GM18951 (cell line): ENCODE measurements around the gene UBE2Q2.

Experiments
- POLR2A ChIP-seq: IDR thresholded peaks from 4 replicates; pipeline ENCODE4 v1.6.1; 2011; ENCODE audit warnings: mild to moderate bottlenecking; ENCODE audit not compliant: insufficient read length, insufficient read depth; ENCODE audit errors: extremely low read depth
- in situ Hi-C: fragments of 300-500 bp; cut with MboI; formaldehyde crosslinking; loops from one replicate; pipeline ENCODE4 v1.12.0; 2022; ENCODE audit warnings: low sequenced_read_pairs, mixed read lengths, inconsistent platforms; ENCODE audit not compliant: unreplicated experiment

Gene UBE2Q2

DNA sequence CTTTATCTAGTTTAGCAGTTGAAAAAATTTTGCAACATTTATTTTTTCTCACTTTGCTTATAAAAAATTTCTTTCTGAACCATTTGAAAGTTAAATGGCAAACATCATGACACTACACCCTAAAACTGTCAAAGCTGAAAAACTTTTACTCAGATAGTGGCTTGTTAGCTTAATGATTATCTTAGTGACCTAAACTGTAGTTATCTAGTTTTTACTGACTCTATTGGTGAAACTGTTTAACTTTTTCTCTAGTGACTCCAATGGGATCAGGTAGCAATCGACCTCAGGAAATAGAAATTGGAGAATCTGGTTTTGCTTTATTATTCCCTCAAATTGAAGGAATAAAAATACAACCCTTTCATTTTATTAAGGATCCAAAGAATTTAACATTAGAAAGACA is 73.7 kb downstream of the UBE2Q2 start:
- in situ Hi-C loops, result no loop called here
- TF ChIP-seq POLR2A, result no peak

DNA sequence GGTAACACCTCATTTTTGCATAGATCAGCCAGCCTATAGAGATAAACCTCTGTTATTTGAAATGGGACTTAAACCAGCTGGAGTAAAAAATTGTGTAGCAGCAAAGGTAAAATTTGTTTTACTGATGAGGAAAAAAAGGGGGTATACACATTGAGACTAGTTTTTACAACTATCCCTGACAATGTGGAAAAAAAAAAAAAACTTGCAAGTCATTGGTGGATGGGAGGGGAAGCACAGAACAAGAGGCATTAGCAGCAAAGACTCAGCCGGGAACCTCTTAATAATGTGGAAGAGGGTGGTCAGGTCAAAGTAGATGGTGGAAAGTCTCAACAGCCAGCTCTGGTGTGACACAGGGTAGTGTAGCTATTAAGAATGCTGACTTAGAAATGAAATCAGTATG is 74.9 kb downstream of the UBE2Q2 start:
- TF ChIP-seq POLR2A, result no peak
- in situ Hi-C loops, result no loop called here

DNA sequence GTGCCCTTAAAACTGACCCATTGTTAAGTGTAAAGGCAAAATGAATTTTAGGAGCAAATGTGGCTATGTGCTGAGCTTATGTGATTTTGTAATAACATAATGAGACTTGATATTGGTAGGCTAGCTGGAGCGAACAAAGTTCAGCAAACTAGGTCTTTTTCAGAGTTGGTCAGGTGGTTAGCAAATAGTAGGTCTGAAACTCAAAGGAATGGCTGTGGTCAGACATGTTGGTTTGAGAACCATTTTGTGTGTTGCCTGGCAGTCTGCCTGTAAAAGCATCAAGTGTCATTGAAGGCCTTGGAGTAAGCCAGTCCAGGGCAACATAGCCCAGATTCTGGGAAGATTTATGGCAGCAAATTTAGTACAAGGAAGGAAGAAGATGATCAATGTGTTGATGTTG is 76.8 kb downstream of the UBE2Q2 start:
- in situ Hi-C loops, result no loop called here
- TF ChIP-seq POLR2A, result no peak

GRCh38 chr15:75921732-75922703 is 78.8 kb downstream of the UBE2Q2 start:
- in situ Hi-C loops, result no loop called here

DNA sequence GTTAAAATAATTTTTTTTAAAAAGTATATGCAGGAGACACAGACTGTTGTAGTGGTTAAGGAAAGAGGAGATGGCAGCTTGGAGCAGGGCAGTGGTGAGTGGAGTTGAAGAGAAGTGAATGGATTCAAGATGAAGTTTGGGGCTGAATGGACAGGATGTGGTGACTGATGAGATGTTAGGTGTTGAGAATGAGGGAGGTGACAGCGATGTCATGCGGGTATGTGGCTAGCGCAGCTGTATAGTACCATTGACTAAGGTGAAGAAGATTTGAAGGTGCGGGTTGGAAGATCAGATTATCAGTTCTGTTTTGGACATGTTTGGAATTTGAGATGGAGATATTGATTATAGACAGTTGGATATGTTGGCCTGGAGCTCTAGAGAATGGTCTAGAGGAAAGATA is 80.5 kb downstream of the UBE2Q2 start:
- in situ Hi-C loops, result no loop called here
- no peak for TF ChIP-seq POLR2A

More at GRCh38 chr15:75921732-75922703, 78.8 kb downstream of the UBE2Q2 start:
- no peak for TF ChIP-seq POLR2A

- in situ Hi-C loops, result no loop called here
Measured at GRCh38 chr15:75924576-75924975, 81.3 kb downstream of the UBE2Q2 start.

DNA sequence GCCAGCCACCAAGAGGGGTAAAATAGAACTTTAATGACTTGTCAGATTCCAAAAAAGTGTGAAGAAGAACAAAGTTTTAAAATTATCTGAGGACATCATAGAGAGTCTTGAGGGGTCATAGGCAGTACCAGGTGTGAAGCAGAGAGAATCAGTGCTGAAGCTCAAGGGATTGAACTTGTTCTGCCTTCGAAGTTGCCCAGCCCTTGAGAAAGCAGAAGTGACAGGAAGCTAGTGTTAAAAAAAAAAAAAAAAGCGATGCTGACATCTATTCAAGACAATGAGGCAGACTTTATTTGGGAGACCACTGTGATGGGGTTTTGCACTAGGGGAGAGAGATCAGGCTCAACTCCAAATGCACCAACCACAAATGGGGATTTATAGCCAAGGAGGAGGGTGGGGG is 82.2 kb downstream of the UBE2Q2 start:
- in situ Hi-C loops, result no loop called here
- TF ChIP-seq POLR2A, result no peak

More at GRCh38 chr15:75924576-75924975, 81.3 kb downstream of the UBE2Q2 start:
- TF ChIP-seq POLR2A, result no peak

GRCh38 chr15:75926931-75927330 is 83.7 kb downstream of the UBE2Q2 start:
- in situ Hi-C loops, result no loop called here
- no peak for TF ChIP-seq POLR2A

DNA sequence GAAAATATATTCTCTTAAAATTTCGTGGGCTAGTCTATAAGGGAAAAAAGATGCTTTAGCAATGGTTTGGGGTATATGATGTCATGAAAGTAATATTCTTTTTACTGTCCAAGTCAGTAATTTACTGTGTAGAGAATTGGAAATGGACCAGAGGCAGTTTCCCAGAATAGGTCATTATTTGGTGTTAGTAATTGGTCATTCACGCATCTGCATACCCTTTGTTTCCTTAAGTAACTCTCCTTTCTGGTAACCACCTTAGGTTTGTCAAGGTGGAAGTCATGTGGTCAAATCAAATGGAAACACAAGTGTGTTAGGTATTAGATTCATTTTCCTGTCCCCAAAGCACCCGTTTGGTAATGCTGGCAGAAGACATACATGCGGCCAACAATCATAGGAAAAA is 84.4 kb downstream of the UBE2Q2 start:
- in situ Hi-C loops, result no loop called here
- TF ChIP-seq POLR2A, result no peak

GRCh38 chr15:75928680-75929608 is 85.7 kb downstream of the UBE2Q2 start:
- TF ChIP-seq POLR2A, result no peak
- in situ Hi-C loops, result no loop called here

- in situ Hi-C loops, result no loop called here
- TF ChIP-seq POLR2A, result no peak
Measured at GRCh38 chr15:75929799-75930565, 86.7 kb downstream of the UBE2Q2 start.

DNA sequence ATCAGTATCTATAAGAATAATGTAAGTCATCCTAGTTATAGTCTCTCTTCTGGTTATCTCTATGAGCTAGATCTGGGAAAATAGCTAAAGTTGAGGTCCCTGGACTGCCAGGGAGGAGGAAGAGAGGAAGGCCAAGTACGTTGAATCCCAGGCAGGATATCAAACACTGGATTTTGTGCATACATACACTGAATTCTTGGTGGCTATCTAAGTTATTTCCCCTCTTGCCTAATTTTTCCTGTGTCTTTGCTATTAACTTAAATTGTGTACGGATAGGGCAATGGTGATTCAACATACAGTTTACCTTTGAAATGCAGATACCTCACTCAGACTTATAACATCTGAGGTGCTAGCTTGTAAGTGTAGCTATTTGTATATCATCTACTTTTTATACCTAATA is 87.6 kb downstream of the UBE2Q2 start:
- in situ Hi-C loops, result no loop called here
- TF ChIP-seq POLR2A, result no peak

GRCh38 chr15:75942464-75942863 is 99.2 kb downstream of the UBE2Q2 start:
- in situ Hi-C loops, result no loop called here
- no peak for TF ChIP-seq POLR2A
